ENCODE results near the gene CECR2. TPM values are rescaled to one million over a fixed set of nuclear protein-coding genes. Genes with fewer than 3 reads are reported as not detected.

CECR2 gene
- total RNA-seq, 1 donor from 2014 or later: 0.10 TPM

DNA sequence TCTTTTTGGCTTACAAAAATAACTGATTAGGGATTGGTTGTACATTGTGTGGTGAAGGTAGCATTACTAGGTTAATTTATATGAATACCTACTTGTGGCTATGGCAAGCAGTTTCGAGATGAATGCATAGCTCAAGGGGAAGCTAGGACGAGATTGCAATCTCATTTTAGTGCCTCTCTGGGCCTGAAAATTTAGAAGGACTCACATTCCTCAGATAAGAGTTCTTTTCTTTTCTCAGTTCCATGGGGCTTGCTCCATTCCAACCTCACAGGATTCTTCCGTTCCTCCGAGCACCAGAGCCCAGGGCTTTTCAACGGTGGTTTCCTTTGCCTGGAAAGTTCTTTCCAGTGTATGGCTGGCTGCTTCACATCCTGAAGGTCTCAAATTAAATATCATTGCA, 82.1 kb downstream of the CECR2 start:
- no peak for DNase-seq (ENCODE audit: low read depth)

DNA sequence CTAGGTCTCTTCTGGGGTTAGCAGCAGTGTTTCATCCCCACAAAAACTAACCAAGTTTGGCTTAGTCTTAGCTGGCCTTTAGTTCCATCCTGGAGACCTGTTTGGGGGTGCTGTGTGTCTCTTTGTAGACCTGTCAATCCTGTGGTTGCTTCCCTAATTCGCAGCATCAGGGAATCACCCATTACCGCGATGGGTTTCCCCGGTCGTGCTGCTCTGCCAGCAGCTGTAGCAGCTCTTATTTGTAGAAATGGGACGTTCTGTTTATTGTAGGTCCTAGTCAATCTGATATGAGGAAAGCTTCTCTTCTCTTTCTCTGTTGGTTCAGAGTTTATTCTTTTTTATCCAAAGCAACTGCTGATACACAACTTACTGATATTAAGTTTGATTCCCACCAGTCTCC, 91.6 kb downstream of the CECR2 start:
- DNase-seq (ENCODE audit: low read depth): no peak

DNA sequence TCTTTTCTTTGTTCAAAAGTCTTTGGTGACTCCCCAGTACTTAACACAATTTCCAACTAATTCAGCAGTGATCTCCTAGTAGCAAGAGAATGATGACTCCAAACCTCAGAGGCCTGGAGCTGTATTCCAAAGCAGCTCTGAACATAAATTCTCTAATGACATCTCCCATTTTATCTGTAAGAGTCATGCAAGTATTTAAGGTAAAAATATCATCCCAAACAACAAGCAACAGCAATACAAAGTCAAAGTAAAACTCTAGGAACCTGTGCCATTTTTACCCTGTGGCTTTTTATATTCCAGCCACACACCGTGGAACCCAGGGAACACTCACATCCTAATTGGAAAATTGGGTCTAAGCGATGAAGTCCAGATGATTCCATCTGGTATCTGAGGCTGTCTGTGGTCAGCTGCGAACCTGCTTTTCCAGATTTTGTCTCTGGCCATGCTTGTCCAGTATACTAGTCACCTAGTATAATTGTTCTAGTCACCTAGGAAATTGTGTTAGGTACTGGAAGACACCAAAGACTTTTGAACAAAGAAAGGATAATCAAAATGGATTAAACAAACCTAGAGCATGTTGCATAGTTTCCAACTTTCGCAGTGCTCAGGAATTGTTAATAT, 101.7 kb downstream of the CECR2 start:
- no peak for DNase-seq (ENCODE audit: low read depth)

DNA sequence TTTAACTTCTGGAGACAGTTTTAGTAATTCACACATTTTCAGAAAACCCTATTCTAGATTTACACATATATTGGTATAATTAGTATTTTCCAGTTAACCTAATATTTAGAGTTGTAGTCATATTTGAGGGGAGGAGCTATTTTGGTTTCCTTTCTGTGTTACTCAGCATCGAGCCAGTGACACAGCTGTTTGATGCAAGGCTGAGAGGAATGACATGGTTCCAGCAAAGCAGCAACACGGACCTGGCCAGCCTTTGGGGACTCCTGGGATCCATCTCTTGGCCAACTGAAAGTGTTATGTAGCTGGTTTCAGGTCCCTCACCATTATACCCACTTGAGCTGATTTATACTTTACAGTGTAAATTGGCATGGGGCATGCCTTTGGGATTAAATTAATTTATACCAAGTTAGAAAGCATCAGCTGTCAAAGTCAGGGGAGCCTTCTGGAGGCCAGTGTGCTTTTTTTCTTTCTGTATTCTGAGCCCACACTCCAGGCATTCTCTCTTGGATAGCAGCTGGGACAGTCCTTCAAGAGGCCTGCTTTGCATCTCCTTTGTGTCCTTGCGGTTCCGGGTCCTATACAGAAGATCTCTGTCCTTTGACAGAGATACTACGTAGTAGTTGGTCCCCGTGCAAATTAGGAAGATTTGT, 102.8 kb downstream of the CECR2 start:
- DNase-seq (ENCODE audit: low read depth): no peak

DNA sequence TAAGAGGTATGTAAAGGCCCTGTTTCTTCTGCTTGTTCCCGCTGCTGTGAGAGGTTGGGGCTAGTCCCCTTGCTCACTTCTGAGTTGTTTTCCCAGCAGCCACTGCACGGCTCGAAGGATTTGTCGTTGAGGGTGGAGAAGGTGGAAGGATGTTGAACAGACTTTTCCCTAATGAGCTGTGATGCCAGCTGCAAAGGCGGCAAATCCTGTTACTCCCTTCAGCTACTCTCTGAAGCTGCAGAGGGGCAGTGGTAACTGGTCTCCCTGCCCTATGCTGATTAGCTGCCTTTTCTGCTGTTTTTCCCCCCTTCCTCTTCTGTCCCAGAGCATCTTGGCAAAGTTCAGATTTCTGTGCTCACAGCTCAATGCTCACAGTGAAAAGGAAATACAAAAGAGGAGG, 103.7 kb downstream of the CECR2 start:
- no peak for DNase-seq (ENCODE audit: low read depth)

DNA sequence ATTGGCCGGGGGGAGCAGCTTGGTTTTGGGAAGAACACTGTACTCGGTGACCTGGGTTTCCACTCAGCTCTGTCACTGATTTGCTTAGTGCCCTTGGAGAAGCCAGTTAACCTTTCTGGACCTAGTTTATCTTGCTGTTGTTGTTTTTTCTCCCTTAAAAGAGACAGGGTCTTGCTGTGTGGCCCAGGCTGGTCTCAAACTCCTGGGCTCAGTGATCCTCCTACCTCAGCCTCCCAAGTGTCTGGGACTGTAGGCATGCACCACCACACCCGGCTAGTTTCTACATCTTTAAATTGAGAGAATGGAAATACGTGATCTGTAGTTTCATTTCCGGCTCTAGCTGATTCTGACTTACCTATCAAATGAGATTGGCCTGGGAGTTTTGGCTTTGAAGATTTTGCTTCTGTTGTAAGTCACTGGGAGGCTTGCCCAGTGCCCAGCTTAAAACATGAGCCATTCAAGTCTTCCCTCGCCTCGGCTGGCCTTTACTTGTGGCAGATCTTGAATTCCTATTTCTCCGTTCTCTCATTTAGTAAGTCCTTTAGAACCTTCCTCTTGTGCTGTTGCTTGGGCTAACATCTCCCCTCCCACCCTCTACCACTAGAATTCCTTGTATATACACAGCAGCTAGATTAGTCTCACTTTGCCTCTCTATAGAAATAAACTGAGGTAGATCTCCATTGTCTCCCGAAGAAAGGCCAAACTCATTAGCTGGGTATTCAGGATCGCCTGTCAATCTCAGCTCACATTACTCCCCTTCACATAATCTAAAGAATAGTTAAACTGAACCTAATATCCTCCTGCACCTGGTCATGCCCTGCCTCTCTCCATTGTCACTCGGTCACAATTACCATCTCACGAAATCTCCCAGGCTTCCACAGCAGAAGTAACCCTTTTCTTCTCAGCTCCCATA, 106.3 kb downstream of the CECR2 start:
- no peak for DNase-seq (ENCODE audit: low read depth)

DNA sequence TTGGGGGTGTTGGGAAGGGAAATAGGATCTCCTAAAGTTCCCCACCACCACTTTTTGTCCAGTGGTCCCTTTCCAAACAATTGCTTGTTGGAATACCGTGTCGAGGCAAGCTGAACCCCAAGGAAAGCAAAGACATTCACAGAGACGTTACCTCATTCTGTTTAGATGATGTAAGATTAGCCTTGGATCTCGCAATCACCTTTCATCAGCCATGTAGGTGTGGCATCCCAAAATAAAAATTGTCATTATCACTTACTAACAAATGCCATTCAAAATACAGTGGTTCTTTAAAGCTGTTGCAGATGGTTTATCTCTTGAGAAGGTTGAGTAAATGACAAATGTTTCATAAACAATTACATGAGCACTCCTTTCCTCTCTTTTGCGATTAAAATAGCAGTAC, 107.6 kb downstream of the CECR2 start:
- DNase-seq (ENCODE audit: low read depth): no peak

DNA sequence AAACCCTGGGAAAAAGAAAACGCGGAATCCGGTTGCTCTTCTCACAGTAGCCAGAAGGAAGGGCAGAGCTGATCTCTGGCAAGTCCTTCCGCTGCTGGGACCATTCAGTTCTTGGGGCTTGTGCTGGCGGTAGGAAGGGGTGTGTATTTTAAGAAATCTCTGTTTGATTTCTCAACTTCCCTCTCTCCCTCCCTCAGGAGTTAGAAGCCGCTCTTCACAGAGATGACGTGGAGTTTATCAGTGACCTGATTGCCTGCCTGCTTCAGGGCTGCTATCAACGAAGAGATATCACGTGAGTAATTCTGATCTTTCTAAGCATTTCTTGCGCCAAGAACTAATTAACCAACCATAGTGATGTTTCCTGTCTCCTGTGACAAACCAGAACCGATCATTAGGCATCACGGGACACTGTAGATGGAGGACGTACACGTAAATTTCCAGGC, 108.2 kb downstream of the CECR2 start:
- DNase-seq (ENCODE audit: low read depth): no peak

DNA sequence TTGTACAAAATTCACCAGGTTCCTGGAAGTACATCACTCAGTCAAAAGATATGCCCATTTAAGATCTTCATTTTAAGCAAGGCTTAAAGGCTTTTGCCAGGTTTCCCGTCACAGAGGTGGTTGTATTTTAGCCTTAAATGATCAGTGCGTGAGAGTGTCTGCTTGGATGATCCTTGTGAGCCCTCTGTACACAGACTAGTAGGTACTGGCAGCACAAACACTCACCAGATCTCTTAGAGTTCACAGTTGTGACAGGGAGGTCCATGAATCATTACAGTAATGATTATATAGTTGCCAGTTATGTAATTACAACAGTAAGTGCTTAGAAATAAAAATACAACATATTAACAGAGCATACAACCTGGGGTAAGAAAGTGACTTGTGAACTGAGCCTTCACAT, 109.9 kb downstream of the CECR2 start:
- DNase-seq (ENCODE audit: low read depth): no peak

DNA sequence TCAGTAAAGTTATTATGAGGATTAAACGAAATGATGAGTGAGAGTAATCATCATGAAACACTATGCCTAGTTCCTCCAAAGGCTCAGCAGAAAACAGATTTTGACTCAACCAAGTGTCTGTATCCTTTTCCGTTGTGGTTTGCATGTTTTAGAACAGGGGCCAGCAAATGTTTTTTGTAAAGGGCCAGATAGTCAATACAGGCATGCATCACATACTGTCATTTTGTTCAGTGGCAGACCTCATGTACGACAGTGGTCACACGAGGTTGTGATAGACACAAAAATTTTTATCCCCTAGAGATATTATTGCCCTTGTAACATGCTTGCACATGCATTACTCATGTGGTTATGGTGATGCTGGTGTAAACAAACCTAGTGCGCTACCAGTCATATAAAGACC, 112.2 kb downstream of the CECR2 start:
- DNase-seq (ENCODE audit: low read depth): no peak

DNA sequence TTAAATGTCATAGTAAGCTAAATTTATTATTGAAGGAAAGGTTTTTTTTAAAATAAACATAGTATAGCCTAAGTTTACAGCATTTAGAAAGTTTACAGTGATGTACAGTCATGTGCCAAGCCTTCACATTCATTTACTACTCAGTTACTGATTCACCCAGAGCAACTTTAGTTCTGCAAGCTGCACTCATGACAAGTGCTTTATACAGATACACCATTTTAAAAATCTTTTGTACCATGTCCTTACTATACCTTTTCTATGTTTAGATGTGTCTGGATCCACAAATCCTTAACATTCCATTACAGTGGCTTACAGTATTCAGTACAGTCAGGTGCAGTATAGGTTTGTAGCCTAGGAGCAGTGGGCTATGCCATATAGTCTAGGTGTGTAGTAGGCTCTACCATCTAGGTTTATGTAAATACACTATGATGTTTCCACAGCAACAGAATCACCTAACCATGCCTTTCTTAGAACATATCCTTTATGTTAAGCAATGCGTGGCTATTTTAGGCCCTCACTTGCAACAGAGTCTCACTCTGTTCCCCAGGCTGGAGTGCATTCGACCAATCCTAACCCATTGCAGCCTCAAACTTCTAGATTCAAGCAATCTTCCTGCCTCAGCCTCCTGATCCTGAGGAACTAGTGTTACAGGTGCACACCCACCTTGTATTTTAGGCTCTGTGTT, 114.6 kb downstream of the CECR2 start:
- peak; percentile 57 for DNase-seq (ENCODE audit: low read depth)

DNA sequence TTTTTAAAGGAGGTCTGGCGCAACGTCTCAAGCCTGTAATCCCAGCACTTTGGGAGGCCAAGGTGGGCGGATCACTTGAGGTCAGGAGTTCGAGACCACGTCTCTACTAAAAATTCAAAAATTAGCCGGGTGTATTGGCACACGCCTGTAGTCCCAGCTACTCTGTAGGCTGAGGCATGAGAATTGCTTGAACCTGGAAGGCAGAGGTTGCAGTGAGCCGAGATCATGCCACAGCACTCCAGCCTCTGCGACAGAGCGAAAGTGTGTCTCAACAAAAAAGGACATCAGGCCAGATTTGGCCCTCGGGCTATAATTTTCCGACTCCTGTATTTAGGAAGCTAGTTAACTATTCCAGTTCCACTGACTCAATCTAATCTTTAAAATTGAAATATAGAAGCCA, 115.3 kb downstream of the CECR2 start:
- DNase-seq (ENCODE audit: low read depth): no peak

DNA sequence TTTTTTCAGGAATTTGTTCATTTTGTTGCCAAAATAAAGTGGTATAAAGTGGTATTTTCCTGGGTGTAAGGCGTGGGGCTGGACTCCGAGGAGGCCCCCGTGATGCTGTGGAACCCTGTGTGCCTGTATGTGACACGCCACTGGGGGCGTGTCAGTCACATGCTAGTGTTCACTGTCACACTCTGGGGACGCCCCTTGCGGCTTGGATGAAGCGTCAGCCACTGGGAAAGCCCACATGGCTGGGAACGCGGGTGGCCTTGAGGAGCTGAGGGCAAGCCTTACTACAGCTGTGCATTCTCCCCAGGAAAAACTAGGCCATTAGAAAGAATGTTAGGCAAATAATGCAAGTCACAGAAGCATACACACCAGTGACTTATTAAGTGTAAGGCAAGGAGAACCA, 117.1 kb downstream of the CECR2 start:
- no peak for DNase-seq (ENCODE audit: low read depth)

DNA sequence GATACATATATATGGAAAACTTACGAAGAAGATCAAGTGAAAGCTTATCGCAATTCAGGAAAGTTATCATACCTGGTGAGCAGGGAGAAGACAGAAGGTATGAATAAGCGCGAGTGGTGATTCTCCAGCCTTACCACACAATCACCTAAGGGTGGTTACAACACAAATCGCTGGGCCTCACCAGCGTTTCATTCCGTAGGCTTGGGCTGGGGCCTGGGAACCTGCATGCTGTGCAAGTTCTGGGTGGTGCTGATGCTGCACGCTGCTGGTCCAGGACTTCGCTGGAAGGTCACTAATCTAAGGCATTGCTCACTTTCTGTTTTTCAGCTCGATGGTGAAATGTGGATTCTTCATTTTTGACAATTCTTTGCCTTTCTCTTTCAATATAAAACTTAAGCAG, 117.5 kb downstream of the CECR2 start:
- DNase-seq (ENCODE audit: low read depth): no peak

DNA sequence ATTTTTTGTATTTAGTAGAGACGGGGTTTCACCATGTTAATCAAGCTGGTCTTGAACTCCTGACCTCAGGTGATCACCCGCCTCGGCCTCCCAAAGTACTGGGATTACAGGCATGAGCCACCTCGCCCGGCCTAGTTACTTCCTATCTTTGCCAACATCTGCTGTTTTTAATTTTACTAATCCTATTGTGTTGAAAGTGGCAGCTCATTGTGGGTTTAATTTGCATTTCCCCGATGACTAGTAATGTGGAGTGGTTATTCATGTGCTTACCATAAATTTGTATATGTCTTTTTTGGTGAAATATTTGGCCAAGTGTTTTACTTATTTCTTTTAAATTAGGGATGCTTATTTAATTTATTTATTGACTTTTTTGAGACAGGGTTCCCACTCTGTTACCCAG, 119.8 kb downstream of the CECR2 start:
- DNase-seq (ENCODE audit: low read depth): no peak

DNA sequence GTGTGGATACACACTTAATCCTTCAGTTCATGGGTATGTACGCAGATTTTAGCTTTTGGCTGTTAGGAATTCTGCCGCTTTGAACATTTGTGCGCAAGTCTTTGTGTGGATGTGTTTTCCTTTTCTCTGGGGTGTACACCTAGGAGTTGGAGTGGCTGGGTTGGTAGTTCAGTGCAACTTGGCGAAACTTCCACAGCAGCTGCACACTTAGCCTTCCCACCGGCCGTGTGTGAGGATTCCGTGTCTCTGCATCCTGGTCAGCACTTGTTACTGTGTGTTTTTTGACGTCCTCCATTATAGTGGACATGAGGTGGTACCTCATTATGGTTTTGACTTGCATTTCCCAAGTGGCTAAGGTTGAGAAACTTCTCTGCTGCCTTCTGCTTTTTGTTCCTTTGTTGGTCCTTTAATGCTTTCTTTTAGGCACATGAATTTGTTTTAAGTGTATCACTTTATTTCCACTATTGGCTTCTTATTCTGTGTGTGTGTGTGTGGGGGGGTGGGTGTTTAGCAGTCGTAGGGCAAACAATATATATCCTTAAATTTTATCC, 121.9 kb downstream of the CECR2 start:
- no peak for DNase-seq (ENCODE audit: low read depth)

DNA sequence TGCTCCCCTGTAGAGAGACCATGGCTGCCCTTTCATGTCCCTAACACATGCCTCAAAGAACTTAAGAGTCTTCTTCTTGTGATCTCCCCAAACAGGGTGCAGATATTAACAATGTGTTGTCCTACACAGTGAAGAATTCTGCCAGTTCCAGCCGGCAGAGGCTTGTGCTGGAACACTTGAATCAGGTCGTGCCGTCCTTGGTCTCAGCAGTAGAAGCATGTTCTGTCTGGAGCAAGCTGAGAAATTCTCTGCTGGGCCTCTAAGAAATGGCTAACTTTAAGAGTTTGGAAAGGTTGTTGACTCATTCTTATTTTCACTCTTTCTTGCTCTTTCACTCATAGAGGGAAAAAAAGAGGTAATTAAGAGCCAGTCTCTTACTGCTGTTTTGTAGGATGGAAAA, 123.0 kb downstream of the CECR2 start:
- peak; percentile 7 for DNase-seq (ENCODE audit: low read depth)

DNA sequence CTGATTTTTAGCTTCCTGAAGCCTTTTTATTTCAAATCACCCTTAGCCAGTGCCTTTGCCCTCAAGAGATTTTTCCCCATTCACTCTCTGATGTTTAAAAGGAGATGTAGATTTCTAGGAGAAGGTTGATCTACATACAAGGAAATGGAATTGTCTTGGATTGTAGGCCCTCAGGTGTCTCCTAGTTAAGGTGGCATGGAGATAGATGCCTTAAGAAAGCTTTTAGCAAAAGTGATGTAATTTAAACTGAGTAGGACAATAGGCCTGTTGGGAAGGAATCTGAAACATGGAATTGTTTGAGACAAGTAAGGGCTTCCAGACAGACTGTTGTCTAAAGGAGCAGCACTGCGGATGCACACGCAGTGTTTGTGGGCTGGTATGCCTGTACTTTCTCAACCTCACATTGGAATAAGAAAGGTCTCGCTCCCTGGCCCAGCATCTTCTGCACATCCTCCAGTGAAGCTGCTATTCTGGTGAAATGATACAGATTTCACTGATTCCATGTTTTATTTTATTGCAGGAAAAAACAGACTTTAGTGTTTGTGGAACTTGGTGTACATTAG, 124.2 kb downstream of the CECR2 start:
- DNase-seq (ENCODE audit: low read depth): no peak

DNA sequence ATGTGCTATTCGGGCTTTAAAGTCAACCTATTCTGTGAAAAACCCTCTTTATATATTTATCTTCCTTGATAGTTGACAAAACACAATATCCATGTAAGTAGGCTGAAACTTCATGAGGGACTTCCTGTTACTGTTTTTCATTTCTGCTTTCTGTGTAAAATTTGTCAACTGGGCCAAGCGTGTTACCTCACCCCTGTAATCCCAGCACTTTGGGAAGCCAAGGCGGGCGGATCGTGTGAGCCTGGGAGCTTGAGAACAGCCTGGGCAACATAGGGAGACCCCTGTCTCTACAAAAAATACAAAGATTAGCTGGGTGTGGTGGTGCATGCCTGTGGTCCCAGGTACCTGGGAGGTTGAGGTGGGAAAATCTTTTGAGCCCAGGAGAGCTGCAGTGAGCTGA, 127.6 kb downstream of the CECR2 start:
- no peak for DNase-seq (ENCODE audit: low read depth)

DNA sequence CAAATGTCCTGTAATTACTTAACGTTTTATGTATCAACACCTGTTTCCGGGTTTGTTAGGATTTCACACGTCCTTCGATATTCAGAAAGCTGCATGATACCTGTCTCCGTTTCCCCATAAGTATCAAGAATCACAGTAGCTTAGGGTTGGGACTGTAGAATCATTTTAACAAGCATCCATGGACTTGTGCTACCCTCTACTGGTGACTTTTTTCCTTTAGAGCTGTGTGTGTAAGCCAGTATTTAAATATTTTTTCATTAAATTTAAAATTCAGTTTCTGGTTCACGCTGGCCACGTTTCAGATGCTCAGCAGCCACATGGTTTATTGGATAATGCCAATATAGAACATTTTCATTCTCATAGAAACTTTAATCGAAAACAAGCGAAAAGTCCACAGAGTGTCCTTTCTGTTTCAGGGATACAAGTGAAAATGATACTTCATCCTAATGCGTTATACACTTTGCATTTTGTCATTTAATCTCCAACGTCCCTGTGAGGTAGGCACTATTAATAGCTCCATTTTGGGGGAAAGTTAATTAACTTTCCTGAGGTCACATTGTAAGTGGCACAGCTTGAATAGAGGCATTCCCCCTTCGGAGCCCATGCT, 132.5 kb downstream of the CECR2 start:
- peak; percentile 76 for DNase-seq (ENCODE audit: low read depth)

DNA sequence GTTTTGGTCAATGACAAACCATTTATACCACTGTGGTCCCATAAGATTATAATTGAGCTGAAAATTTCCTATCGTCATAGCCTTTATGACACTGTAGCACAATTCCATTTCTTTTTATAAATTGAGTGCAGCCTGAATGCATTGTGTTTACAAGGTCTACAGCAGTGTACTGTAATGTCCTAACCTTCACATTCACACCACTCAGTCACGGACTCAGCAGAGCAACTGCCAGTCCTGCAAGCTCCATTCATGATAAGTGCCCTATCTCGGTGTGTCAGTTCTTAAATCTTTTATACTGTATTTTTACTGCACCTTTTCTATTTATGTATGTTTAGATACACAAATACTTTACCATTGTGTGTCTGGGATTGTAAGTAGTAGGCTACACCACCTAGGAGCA, 138.8 kb downstream of the CECR2 start:
- no peak for DNase-seq (ENCODE audit: low read depth)

Data from renal cortical epithelial cell (primary cell).